ENCODE data around the gene ADGRL3.
"Not testable (repeated sequence)": the region's sequence is repeated elsewhere in the genome, so short reads cannot be mapped to it uniquely, and the experiment has no call there.

Gene ADGRL3

DNA sequence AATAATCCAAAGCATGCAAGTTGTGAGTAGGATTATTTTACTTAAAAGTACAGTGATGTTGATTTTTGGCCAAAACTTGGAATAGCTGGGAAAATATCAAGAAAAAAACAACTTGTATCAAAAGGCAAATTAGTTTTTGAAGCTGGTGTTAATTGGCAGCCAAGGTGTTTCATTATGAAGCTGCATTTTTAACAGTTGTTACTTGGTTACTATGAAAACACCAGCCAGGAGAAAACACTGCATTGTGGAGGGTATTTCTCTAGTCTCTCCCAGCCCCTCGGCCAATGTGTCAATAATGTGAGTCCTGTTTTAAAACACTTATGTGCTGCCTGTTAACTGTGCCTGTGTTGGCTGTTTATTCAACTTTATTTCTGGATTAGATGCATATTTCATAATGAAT, 733.4 kb downstream of the ADGRL3 start:
- no peak for DNase-seq

DNA sequence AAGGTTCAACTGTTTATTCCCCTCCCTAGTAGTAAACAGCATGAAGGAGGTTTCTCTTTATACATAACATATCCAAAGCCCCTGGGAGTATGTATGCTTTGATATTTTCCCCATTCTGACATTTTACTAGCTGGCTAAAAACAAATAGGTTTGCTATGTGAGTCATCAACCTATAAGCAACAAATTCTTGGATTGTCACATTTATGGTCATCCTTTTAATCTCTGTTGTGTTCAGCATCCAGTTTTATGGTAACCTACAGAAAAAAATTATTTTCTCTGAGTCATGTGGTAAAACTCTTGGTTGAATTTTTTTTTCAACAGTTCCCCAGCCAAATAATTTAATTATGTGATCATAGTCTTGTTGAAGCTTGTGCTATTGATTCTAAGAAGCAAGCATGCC, 734.1 kb downstream of the ADGRL3 start:
- DNase-seq = no peak

- no peak for DNase-seq
Observed at GRCh38 chr4:61938250-61938846, 738.2 kb downstream of the ADGRL3 start.

- DNase-seq = no peak
Observed at GRCh38 chr4:61950625-61951024, 750.5 kb downstream of the ADGRL3 start.

GRCh38 chr4:61953386-61953785, 753.3 kb downstream of the ADGRL3 start:
- no peak for DNase-seq

GRCh38 chr4:61958591-61958990, 758.5 kb downstream of the ADGRL3 start:
- no peak for DNase-seq

DNA sequence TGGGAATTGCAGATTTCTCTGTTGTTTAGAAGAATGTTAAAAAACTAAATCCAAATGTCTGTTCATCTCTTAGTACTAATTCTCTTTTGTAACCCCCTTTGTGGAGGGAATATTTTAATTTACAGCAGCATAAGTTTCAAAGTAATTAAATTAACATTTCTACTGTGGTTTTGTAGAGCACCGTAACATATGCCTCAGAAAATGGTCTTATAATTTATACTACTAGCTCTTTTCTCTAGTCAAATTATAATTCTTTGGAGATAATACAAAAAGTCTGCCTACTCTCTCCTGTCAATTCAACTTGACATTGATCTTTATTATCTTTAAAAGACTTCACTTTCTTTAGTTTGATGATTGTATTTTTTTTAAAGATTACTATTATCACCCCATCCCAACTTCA, 759.0 kb downstream of the ADGRL3 start:
- no peak for DNase-seq

DNA sequence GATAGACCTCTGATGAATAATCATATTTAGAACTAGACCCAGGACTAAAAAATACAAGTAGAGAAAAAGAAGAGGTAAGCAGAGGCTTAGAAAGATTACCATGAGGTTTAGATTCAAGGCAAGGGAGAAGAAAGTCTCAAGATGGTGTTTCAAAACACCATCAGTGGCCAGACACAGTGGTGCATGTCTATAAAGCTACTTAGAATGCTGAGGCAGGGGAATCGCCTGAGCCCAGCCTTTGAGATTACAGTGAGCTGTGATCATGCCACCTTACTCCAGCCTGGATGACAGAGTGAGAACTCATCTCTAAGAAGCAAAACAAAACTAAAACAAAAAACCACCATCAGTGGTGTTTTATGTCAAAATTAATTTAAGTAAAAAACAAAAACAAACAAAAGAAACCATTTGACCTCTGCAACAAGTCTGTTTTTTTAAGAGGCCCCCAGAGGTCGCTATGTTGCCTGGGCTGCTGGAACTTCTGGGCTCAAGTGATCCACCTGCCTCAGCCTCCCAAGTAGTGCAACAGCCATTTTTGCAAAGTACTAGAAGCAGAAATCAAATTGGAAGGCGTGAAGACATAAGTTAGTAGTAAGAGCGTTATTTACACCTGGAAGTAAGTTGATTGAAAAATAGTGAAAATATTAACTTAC, 784.3 kb downstream of the ADGRL3 start:
- no peak for DNase-seq

DNA sequence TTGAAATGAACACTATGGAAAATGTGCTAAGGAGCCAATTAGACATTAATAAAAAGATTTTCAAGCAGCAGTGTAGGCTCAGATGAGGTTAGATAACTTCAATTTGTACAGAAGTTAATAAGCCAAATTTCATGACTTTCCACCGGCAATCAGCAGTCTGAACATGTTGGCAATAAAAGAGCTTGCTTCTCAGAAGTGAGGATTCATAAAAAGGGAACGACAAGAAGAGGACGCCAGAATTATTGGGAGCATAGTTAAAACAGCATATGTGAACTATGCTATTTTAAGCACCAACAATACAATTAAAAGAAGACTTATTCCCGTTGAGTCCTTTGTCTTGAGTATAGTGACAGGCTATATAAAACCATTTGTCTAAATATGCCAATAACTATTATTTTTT, 785.3 kb downstream of the ADGRL3 start:
- DNase-seq = no peak

- DNase-seq = not testable (repeated sequence)
Observed at GRCh38 chr4:61986929-61987328, 786.8 kb downstream of the ADGRL3 start.

GRCh38 chr4:61992351-61992750, 792.2 kb downstream of the ADGRL3 start:
- no peak for DNase-seq

GRCh38 chr4:61994036-61994435, 793.9 kb downstream of the ADGRL3 start:
- no peak for DNase-seq

DNA sequence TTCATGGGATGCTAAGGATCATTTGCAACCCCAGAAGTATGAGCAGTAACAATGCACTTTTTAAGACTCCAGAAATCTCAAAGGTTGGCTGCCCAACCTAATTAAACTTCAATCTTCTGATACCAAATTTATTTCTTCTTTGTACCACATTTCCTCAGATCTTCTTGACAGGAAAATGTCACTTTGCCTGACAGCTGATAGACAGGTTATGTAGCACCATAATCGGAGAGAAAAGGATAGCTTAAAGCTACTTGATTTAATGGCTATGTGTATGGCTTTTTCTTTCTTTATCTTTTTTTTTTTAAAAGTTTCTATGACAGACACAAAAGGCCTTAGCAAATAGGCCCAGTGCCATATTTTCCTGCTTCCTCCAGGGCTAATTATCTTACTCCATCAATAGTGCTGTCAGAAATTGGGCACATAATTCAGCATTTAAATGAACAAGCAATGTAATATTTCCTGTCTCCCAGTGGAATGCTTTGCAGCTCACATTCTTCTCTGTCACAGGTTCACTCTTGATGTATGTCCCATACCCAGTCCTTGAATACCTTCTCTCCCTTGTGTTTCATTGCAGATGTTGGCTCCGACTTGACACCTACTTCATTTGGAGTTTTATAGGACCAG, 795.7 kb downstream of the ADGRL3 start:
- DNase-seq = no peak

GRCh38 chr4:61996943-61997342, 796.8 kb downstream of the ADGRL3 start:
- no peak for DNase-seq

GRCh38 chr4:61997831-61998230, 797.7 kb downstream of the ADGRL3 start:
- DNase-seq = no peak

- no peak for DNase-seq
Observed at GRCh38 chr4:62003695-62004094, 803.6 kb downstream of the ADGRL3 start.

- DNase-seq = no peak
Observed at GRCh38 chr4:62004881-62005280, 804.8 kb downstream of the ADGRL3 start.

DNA sequence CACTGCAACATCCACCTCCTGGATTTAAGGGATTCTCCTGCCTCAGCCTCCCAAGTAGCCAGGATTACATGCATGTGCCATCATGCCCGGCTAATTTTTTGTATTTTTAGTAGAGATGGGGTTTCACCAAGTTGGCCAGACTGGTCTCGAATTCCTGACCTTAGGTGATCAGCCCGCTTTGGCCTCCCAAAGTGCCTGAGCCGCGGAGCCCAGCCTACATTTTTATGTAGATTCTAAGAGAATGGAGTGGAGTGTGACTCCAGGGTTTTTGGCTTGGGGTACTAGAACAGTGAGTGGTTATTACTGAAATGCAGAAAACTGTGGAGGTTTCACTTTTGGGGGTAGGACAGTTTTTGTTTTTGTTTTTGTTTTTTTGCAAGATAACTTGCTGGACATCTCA, 806.0 kb downstream of the ADGRL3 start:
- no peak for DNase-seq

- DNase-seq = no peak
Observed at GRCh38 chr4:62015043-62015739, 815.1 kb downstream of the ADGRL3 start.

DNA sequence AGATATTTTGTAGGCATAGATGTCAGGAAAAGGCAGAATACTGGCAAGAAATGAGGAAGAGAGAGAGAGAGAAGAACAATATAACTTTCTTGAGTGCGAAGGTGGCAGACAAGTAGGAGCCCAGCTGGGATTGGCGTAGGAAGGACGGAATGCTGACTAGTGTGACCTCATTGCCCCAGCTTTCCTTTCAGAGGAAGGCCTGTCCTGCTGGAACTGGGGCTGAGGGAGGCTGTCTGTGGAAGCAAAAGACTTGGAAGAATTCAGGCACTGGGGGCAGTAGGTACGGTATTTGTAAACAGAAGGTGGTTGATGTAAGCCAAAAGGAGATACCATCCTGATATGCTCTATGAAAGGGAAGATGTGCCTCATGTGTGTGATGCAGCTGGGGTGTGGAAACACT, 818.4 kb downstream of the ADGRL3 start:
- no peak for DNase-seq

DNA sequence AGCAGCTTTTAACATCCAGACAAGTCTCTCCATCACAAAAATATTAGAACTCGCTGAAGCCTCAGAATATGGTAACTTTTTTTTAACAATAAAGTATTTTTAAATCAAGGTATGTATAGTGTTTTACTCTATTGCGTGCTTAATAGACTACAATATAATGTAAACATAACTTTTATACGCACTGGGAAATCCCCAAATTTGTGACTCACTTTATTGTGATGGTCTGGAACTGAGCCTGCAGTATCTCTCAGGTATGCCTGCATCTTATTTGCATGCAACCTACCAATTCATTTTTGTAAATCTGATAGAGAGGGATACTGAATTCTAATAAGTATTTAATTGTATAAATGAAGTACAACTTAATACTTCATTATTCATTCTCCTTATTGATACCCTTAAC, 823.5 kb downstream of the ADGRL3 start:
- no peak for DNase-seq

- no peak for DNase-seq
Observed at GRCh38 chr4:62028745-62029144, 828.6 kb downstream of the ADGRL3 start.

DNA sequence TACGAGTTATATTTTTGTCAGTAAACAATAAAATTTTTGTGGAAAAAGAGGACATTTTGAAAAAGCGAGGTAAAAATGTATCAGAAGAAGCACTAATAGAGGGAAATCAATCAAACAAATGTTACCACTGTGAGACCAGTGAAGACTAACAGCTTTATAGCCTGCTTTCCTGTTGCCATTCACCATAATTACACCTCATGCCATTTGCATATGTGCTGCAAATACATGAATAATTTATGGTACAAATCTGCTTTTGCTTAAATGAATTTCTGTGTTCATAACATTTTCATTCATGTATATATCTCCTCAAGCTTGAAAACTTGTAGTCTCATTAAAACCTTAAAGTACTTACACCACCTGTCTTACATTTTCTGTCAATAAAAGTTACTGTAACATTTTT, 830.8 kb downstream of the ADGRL3 start:
- no peak for DNase-seq

DNA sequence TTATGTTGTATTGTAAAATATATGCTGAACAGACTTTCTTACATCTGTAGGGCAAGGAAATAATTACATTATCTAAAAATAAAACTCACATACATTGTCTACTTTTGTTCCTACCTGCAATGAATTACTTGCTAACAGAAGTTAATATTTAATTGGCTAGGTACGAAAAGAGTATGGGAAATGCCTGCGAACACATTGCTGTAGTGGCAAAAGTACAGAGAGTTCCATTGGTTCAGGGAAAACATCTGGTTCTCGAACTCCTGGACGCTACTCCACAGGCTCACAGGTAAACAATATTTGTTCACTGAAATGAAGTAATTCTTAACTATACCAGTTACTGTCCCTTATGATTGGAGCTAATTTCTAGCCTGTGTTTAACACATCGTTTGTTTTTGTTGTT, 837.4 kb downstream of the ADGRL3 start:
- no peak for DNase-seq
